Stimulated activated CD4-positive, alpha-beta T cell treated with anti-CD3 and anti-CD28 coated beads, Interleukin-4, amount 100 ng/mL, for 24 hours (primary cell): ENCODE data around the gene ACTR3.
"Not testable (repeated sequence)": the region's sequence is repeated elsewhere in the genome, so short reads cannot be mapped to it uniquely, and the experiment has no call there.

Experiments used
- DNase-seq: peaks from one replicate; pipeline ENCODE4 v3.0.0-alpha.2; 2020

Gene ACTR3

GRCh38 chr2:113906647-113907046 lies 16.8 kb downstream of the ACTR3 start:
- DNase-seq = no peak

GRCh38 chr2:113907297-113907696 lies 17.4 kb downstream of the ACTR3 start:
- DNase-seq = no peak

- DNase-seq = peak; percentile 68
Measured at GRCh38 chr2:113910110-113910717, 20.3 kb downstream of the ACTR3 start.

- DNase-seq = no peak
Measured at GRCh38 chr2:113910967-113911678, 21.2 kb downstream of the ACTR3 start.

GRCh38 chr2:113915082-113915819 lies 25.4 kb downstream of the ACTR3 start:
- DNase-seq = no peak

- DNase-seq = no peak
Measured at GRCh38 chr2:113918229-113918628, 28.3 kb downstream of the ACTR3 start.

- no peak for DNase-seq
Measured at GRCh38 chr2:113920996-113921395, 31.1 kb downstream of the ACTR3 start.

- DNase-seq = no peak
Measured at GRCh38 chr2:113922335-113922734, 32.4 kb downstream of the ACTR3 start.

- DNase-seq = no peak
Measured at GRCh38 chr2:113922784-113923183, 32.9 kb downstream of the ACTR3 start.

- DNase-seq = no peak
Measured at GRCh38 chr2:113925884-113926283, 36.0 kb downstream of the ACTR3 start.

GRCh38 chr2:113926314-113926713 lies 36.4 kb downstream of the ACTR3 start:
- DNase-seq = no peak

- no peak for DNase-seq
Measured at GRCh38 chr2:113930448-113930847, 40.6 kb downstream of the ACTR3 start.

- no peak for DNase-seq
Measured at GRCh38 chr2:113937501-113937900, 47.6 kb downstream of the ACTR3 start.

GRCh38 chr2:113940891-113941290 lies 51.0 kb downstream of the ACTR3 start:
- DNase-seq = no peak

- not testable (repeated sequence) for DNase-seq
Measured at GRCh38 chr2:113945784-113946183, 55.9 kb downstream of the ACTR3 start.

- not testable (repeated sequence) for DNase-seq
Measured at GRCh38 chr2:113950906-113951305, 61.0 kb downstream of the ACTR3 start.

GRCh38 chr2:113961000-113961399 lies 71.1 kb downstream of the ACTR3 start:
- DNase-seq = no peak

GRCh38 chr2:113962692-113963480 lies 73.0 kb downstream of the ACTR3 start:
- no peak for DNase-seq

GRCh38 chr2:113963965-113964364 lies 74.1 kb downstream of the ACTR3 start:
- DNase-seq = no peak

GRCh38 chr2:113964436-113964835 lies 74.5 kb downstream of the ACTR3 start:
- DNase-seq = no peak

GRCh38 chr2:113965228-113965627 lies 75.3 kb downstream of the ACTR3 start:
- no peak for DNase-seq

GRCh38 chr2:113965644-113966043 lies 75.8 kb downstream of the ACTR3 start:
- peak; percentile 38 for DNase-seq

- no peak for DNase-seq
Measured at GRCh38 chr2:113966171-113966570, 76.3 kb downstream of the ACTR3 start.
